HCT116 (cell line): Measurements from ENCODE around the gene MAP1S. TPM values are rescaled to one million over a fixed set of nuclear protein-coding genes. Genes with fewer than 3 reads are reported as not detected.

Experiments
- ATAC-seq: fragments of 200-7000 bp; cut with Tn5 transposase; 2 replicates; pipeline ENCODE4 v1.9.1; 2020; ENCODE audit warnings: mild to moderate bottlenecking, moderate library complexity
- BruUV-seq: library from RNA; stranded (reverse); fragments of 400-500 nt; replicated peaks from 2 replicates; lab custom pipeline; 2021; lab: Mats Ljungman, UMichigan
- CTCF ChIA-PET: fragments of 300-600 bp; sonication (Branson Sonifier 250); formaldehyde crosslinking; loops from one replicate; lab custom pipeline; 2021; ENCODE audit warnings: antibody characterized with exemption; lab: Charles Lee
- POLR2A ChIA-PET: fragments of 300-600, 350-600 bp; sonication (Branson Sonifier 250); formaldehyde crosslinking; loops from one replicate; lab custom pipeline; 2021; ENCODE audit warnings: antibody characterized with exemption; lab: Charles Lee
- RAD21 ChIA-PET, 2 experiments: fragments of 300-600 bp; sonication (Branson Sonifier 250); formaldehyde crosslinking; loops; one replicate each; lab custom pipeline; 2023; ENCODE audit warnings: low total read pairs in 2 of 2; ENCODE audit not compliant: uncharacterized antibody in 2 of 2, unreplicated experiment in 2 of 2, low non-redundant PET in 1 of 2; lab: Charles Lee
- DNase-seq: peaks from one replicate; pipeline ENCODE4 v3.0.0-alpha.2; 2010; ENCODE audit warnings: low read depth, low spot score
- H2AFZ ChIP-seq: fragments of 200-600 bp; shearing (Covaris generic), sonication (generic); 2 replicates; pipeline ENCODE4 v1.6.1; 2017; ENCODE audit warnings: low read depth, mixed run types, mixed read lengths, antibody characterized with exemption, low read length; ENCODE audit not compliant: poor library complexity, severe bottlenecking
- H3K27ac ChIP-seq: 2 replicates; pipeline ENCODE4 v1.5.1; 2012; ENCODE audit warnings: low read depth, low read length
- H3K27me3 ChIP-seq: fragments of 200-600 bp; sonication (generic); 2 replicates; pipeline ENCODE4 v1.6.1; 2016; ENCODE audit warnings: mixed run types, low read length, mixed read lengths; ENCODE audit not compliant: insufficient read depth
- H3K36me3 ChIP-seq, 2 experiments: fragments of 200-500 bp in 1 of 2; fragments of 200-600 bp in 1 of 2; sonication (Bioruptor generic) in 1 of 2; sonication (generic) in 1 of 2; 2 replicates each; pipeline versions ENCODE4 v1.5.1 to v1.6.1; 2014 to 2016; ENCODE audit warnings: low read length in 2 of 2, inconsistent platforms in 1 of 2, mixed read lengths in 1 of 2, mixed run types in 1 of 2; ENCODE audit not compliant: insufficient read depth in 2 of 2, control insufficient read depth in 1 of 2
- H3K4me1 ChIP-seq, 2 experiments: fragments of 200-600 bp in 1 of 2; sonication (generic) in 1 of 2; 2 replicates each; pipeline versions ENCODE4 v1.5.1 to v1.6.1; 2012 to 2017; ENCODE audit warnings: low read length in 2 of 2, inconsistent platforms in 1 of 2, mild to moderate bottlenecking in 1 of 2, mixed read lengths in 1 of 2, mixed run types in 1 of 2, moderate library complexity in 1 of 2; ENCODE audit not compliant: insufficient read depth in 2 of 2, control insufficient read depth in 1 of 2
- H3K4me2 ChIP-seq: fragments of 200-600 bp; sonication (generic); 2 replicates; pipeline ENCODE4 v1.6.1; 2017; ENCODE audit warnings: mixed run types, low read length, mixed read lengths
- H3K4me3 ChIP-seq, 2 experiments: fragments of 200-600 bp in 1 of 2; sonication (generic) in 1 of 2; replicated peaks in 1 of 2; 2 replicates each; pipeline ENCODE4 v1.5.1; 2011 to 2016; ENCODE audit warnings: low read length in 2 of 2, control low read depth in 1 of 2, low read depth in 1 of 2, mild to moderate bottlenecking in 1 of 2, mixed read lengths in 1 of 2, mixed run types in 1 of 2
- H3K79me2 ChIP-seq: fragments of 200-600 bp; sonication (generic); 2 replicates; pipeline ENCODE4 v1.6.1; 2017; ENCODE audit warnings: mild to moderate bottlenecking, mixed run types, low read length, moderate library complexity, mixed read lengths; ENCODE audit not compliant: insufficient read depth
- H3K9ac ChIP-seq: fragments of 200-600 bp; sonication (generic); 2 replicates; pipeline ENCODE4 v1.6.1; 2016; ENCODE audit warnings: low read length, mixed read lengths
- H3K9me2 ChIP-seq: fragments of 200-600 bp; sonication (generic), shearing (Covaris generic); 2 replicates; pipeline ENCODE4 v1.6.1; 2017; ENCODE audit warnings: mixed run types, mild to moderate bottlenecking, moderate library complexity; ENCODE audit not compliant: insufficient read depth
- H3K9me3 ChIP-seq, 2 experiments: fragments of 200-500 bp in 1 of 2; fragments of 200-600 bp in 1 of 2; sonication (Bioruptor generic) in 1 of 2; sonication (generic) in 1 of 2; 2 replicates each; pipeline ENCODE4 v1.6.1; 2014 to 2017; ENCODE audit warnings: low read length in 2 of 2, mixed read lengths in 2 of 2, inconsistent platforms in 1 of 2, low read depth in 1 of 2, mild to moderate bottlenecking in 1 of 2, mixed run types in 1 of 2, moderate library complexity in 1 of 2; ENCODE audit not compliant: control insufficient read depth in 1 of 2, insufficient read depth in 1 of 2
- H4K20me1 ChIP-seq: fragments of 200-600 bp; sonication (generic), shearing (Covaris generic); 2 replicates; pipeline ENCODE4 v1.6.1; 2017; ENCODE audit warnings: mixed run types, mild to moderate bottlenecking, moderate library complexity; ENCODE audit not compliant: insufficient read depth
- CBX3 ChIP-seq: IDR thresholded peaks from 2 replicates; pipeline ENCODE4 v1.6.1; 2012; ENCODE audit warnings: low read depth
- CEBPB ChIP-seq: IDR thresholded peaks from 2 replicates; pipeline ENCODE4 v1.6.1; 2012; ENCODE audit warnings: low read depth
- EGR1 ChIP-seq: IDR thresholded peaks from 2 replicates; pipeline ENCODE4 v1.6.1; 2012; ENCODE audit warnings: low read depth
- ELF1 ChIP-seq: IDR thresholded peaks from 2 replicates; pipeline ENCODE4 v1.6.1; 2012; ENCODE audit warnings: low read depth, borderline replicate concordance
- EZH2 ChIP-seq: fragments of 200-600 bp; sonication (generic); IDR thresholded peaks from 2 replicates; pipeline ENCODE4 v1.6.1; 2017; ENCODE audit warnings: antibody characterized with exemption, mixed run types
- FOSL1 ChIP-seq: IDR thresholded peaks from 2 replicates; pipeline ENCODE4 v1.6.1; 2012; ENCODE audit warnings: low read depth
- JUND ChIP-seq: IDR thresholded peaks from 2 replicates; pipeline ENCODE4 v1.6.1; 2012
- MAX ChIP-seq: IDR thresholded peaks from 2 replicates; pipeline ENCODE4 v1.6.1; 2012
- POLR2A ChIP-seq: IDR thresholded peaks from 2 replicates; pipeline ENCODE4 v1.7.0; 2011; ENCODE audit warnings: borderline replicate concordance; ENCODE audit not compliant: insufficient read depth, insufficient read length; ENCODE audit errors: extremely low read depth
- RAD21 ChIP-seq: IDR thresholded peaks from 2 replicates; pipeline ENCODE4 v1.6.1; 2012; ENCODE audit warnings: low read depth, mild to moderate bottlenecking
- SIN3A ChIP-seq: IDR thresholded peaks from 2 replicates; pipeline ENCODE4 v1.6.1; 2012; ENCODE audit warnings: low read depth
- SP1 ChIP-seq: IDR thresholded peaks from 2 replicates; pipeline ENCODE4 v1.6.1; 2012; ENCODE audit warnings: low read depth
- SRF ChIP-seq: IDR thresholded peaks from 2 replicates; pipeline ENCODE4 v1.6.1; 2012; ENCODE audit warnings: low read depth
- TCF7L2 ChIP-seq: IDR thresholded peaks from 2 replicates; pipeline ENCODE4 v1.7.0; 2011; ENCODE audit warnings: borderline replicate concordance, inconsistent platforms; ENCODE audit not compliant: insufficient read depth, insufficient read length; ENCODE audit errors: extremely low read depth
- YY1 ChIP-seq: IDR thresholded peaks from 2 replicates; pipeline ENCODE4 v1.6.1; 2011; ENCODE audit warnings: low read length, low read depth, moderate library complexity, mild to moderate bottlenecking; ENCODE audit not compliant: insufficient replicate concordance; ENCODE audit errors: extremely low read depth
- ZFX ChIP-seq: fragments of 450-650 bp; IDR thresholded peaks from 2 replicates; pipeline ENCODE4 v1.6.1; 2017
- ZNF274 ChIP-seq: fragments of 200-500 bp; sonication (Bioruptor generic); IDR thresholded peaks from 2 replicates; pipeline ENCODE4 v1.6.1; 2014; ENCODE audit warnings: mild to moderate bottlenecking, low read depth, low read length, inconsistent platforms
- intact Hi-C: fragments of 100-400 bp; cut with micrococcal nuclease; formaldehyde crosslinking; loops from 2 replicates; pipeline ENCODE4 v1.10.0; 2022
- total RNA-seq: library from RNA; stranded (reverse); gene quantifications from one replicate; pipeline ENCODE4 v1.2.1, GENCODE V29; 2021; ENCODE audit not compliant: unreplicated experiment
- TF ChIP-seq, protein P1 (sequence below): IDR thresholded peaks from 2 replicates; pipeline ENCODE4 v1.6.1; 2011; ENCODE audit warnings: mild to moderate bottlenecking, low read length, moderate library complexity; ENCODE audit not compliant: insufficient replicate concordance; ENCODE audit errors: extremely low read depth
- TF ChIP-seq, protein P2 (sequence below): IDR thresholded peaks from 2 replicates; pipeline ENCODE4 v1.6.1; 2012
- TF ChIP-seq, protein P3 (sequence below): IDR thresholded peaks from 2 replicates; pipeline ENCODE4 v1.6.1; 2012; ENCODE audit warnings: low read depth

The MAP1S gene
- total RNA-seq, 1 experiment from 2014 or later: 80.8 TPM

- no peaks in the 10 kb centered on the region for H4K20me1 ChIP-seq
- H3K36me3 ChIP-seq: peaks cover 0 to 3% of the 10 kb centered on the region in 2 experiments; a peak in 1 of 4 replicates
- H3K9me3 ChIP-seq: no peaks in the 10 kb centered on the region
- H2AFZ ChIP-seq: no peak overlapping the region
- ChIA-PET POLR2A (no interaction called here), RAD21 (interaction anchor here in 1 of 2 experiments (1.1 kb wide), 1 partner anchor 93 kb away, joined by 3 read pairs; no protein-coding TSS in a partner anchor), CTCF (interaction anchor here (0.9 kb wide), 1 partner anchor 101 kb away, joined by 3 read pairs; no protein-coding TSS in a partner anchor)
- H3K79me2 ChIP-seq: peaks cover 5% of the 10 kb centered on the region; the same call in 1 of the 2 replicates
- no peak overlapping the region for H3K9ac ChIP-seq
- no peak overlapping the region for H3K4me3 ChIP-seq
- no peak for TF ChIP-seq TCF7L2
- TF ChIP-seq, protein P1, sequence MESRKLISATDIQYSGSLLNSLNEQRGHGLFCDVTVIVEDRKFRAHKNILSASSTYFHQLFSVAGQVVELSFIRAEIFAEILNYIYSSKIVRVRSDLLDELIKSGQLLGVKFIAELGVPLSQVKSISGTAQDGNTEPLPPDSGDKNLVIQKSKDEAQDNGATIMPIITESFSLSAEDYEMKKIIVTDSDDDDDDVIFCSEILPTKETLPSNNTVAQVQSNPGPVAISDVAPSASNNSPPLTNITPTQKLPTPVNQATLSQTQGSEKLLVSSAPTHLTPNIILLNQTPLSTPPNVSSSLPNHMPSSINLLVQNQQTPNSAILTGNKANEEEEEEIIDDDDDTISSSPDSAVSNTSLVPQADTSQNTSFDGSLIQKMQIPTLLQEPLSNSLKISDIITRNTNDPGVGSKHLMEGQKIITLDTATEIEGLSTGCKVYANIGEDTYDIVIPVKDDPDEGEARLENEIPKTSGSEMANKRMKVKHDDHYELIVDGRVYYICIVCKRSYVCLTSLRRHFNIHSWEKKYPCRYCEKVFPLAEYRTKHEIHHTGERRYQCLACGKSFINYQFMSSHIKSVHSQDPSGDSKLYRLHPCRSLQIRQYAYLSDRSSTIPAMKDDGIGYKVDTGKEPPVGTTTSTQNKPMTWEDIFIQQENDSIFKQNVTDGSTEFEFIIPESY: no peak
- TF ChIP-seq SP1: no peak
- no peak for TF ChIP-seq YY1
- TF ChIP-seq MAX: no peak
- no peak for TF ChIP-seq POLR2A
- TF ChIP-seq SIN3A: no peak
- no peak for TF ChIP-seq CEBPB
- TF ChIP-seq FOSL1: no peak
- no peak for TF ChIP-seq EZH2
- TF ChIP-seq ELF1: no peak
- TF ChIP-seq EGR1: no peak
- no peak for TF ChIP-seq ZNF274
- TF ChIP-seq JUND: no peak
- no peak for TF ChIP-seq CBX3
- TF ChIP-seq, protein P2, sequence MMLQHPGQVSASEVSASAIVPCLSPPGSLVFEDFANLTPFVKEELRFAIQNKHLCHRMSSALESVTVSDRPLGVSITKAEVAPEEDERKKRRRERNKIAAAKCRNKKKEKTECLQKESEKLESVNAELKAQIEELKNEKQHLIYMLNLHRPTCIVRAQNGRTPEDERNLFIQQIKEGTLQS: no peak
- TF ChIP-seq SRF: no peak
- TF ChIP-seq ZFX: no peak
- TF ChIP-seq, protein P3, sequence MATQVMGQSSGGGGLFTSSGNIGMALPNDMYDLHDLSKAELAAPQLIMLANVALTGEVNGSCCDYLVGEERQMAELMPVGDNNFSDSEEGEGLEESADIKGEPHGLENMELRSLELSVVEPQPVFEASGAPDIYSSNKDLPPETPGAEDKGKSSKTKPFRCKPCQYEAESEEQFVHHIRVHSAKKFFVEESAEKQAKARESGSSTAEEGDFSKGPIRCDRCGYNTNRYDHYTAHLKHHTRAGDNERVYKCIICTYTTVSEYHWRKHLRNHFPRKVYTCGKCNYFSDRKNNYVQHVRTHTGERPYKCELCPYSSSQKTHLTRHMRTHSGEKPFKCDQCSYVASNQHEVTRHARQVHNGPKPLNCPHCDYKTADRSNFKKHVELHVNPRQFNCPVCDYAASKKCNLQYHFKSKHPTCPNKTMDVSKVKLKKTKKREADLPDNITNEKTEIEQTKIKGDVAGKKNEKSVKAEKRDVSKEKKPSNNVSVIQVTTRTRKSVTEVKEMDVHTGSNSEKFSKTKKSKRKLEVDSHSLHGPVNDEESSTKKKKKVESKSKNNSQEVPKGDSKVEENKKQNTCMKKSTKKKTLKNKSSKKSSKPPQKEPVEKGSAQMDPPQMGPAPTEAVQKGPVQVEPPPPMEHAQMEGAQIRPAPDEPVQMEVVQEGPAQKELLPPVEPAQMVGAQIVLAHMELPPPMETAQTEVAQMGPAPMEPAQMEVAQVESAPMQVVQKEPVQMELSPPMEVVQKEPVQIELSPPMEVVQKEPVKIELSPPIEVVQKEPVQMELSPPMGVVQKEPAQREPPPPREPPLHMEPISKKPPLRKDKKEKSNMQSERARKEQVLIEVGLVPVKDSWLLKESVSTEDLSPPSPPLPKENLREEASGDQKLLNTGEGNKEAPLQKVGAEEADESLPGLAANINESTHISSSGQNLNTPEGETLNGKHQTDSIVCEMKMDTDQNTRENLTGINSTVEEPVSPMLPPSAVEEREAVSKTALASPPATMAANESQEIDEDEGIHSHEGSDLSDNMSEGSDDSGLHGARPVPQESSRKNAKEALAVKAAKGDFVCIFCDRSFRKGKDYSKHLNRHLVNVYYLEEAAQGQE: no peak
- no peak for TF ChIP-seq RAD21
- intact Hi-C loops: no loop called here
- ATAC-seq (no peak), DNase-seq (no peak)
- no peak overlapping the region for H3K4me2 ChIP-seq
- peaks cover 16 to 50% of the 10 kb centered on the region in 2 experiments for H3K4me1 ChIP-seq
- BruUV-seq: no TSS peak
- H3K27me3 ChIP-seq: no peaks in the 10 kb centered on the region
- H3K27ac ChIP-seq: no peak overlapping the region
- no peaks in the 10 kb centered on the region for H3K9me2 ChIP-seq
These were observed 45.1 kb upstream of the MAP1S start for GRCh38 chr19:17673937-17674799.
